ENCODE measurements around the gene DNAJB12.
A peak's percentile ranks its signal among the peaks of the same experiment; 100 is the strongest.
"Not testable (repeated sequence)": the region's sequence is repeated elsewhere in the genome, so short reads cannot be mapped to it uniquely, and the experiment has no call there.

DNAJB12 gene

GRCh38 chr10:72329290-72330068 lies 25.2 kb downstream of the DNAJB12 start:
- ATAC-seq: no peak
- Mint-ChIP-seq H3K9me3 (no peaks in the 10 kb centered on the region), H3K36me3 (peaks cover 7% of the 10 kb centered on the region), H3K27ac (peak overlapping the region; percentile 90), H3K4me1 (peaks cover 81% of the 10 kb centered on the region), H3K27me3 (no peaks in the 10 kb centered on the region), H3K4me3 (no peak overlapping the region)

GRCh38 chr10:72328829-72329204 lies 25.9 kb downstream of the DNAJB12 start:
- H3K4me1 Mint-ChIP-seq: peaks cover 81% of the 10 kb centered on the region

GRCh38 chr10:72328045-72328828 lies 26.5 kb downstream of the DNAJB12 start:
- no peak for ATAC-seq
- Mint-ChIP-seq H3K9me3 (no peaks in the 10 kb centered on the region), H3K4me1 (peaks cover 81% of the 10 kb centered on the region), H3K27me3 (no peaks in the 10 kb centered on the region), H3K36me3 (no peaks in the 10 kb centered on the region), H3K27ac (peak overlapping the region; percentile 90), H3K4me3 (peak overlapping the region; percentile 14)

More at GRCh38 chr10:72328829-72329204, 25.9 kb downstream of the DNAJB12 start:
- peak; percentile 40 for ATAC-seq
- H3K9me3 Mint-ChIP-seq: no peaks in the 10 kb centered on the region
- peak overlapping the region; percentile 90 for H3K27ac Mint-ChIP-seq
- H3K27me3 Mint-ChIP-seq: no peaks in the 10 kb centered on the region
- H3K4me3 Mint-ChIP-seq: peak overlapping the region; percentile 14
- H3K36me3 Mint-ChIP-seq: peaks cover under 1% of the 10 kb centered on the region

GRCh38 chr10:72326665-72327603 lies 27.8 kb downstream of the DNAJB12 start:
- not testable (repeated sequence) for H3K9me3 Mint-ChIP-seq, ATAC-seq, H3K36me3 Mint-ChIP-seq, H3K27me3 Mint-ChIP-seq
- H3K27ac Mint-ChIP-seq: peak overlapping the region; percentile 90
- peak overlapping the region; percentile 71 for H3K4me3 Mint-ChIP-seq
- peaks cover 81% of the 10 kb centered on the region for H3K4me1 Mint-ChIP-seq

GRCh38 chr10:72325243-72326175 lies 29.2 kb downstream of the DNAJB12 start:
- H3K9me3 Mint-ChIP-seq, H3K36me3 Mint-ChIP-seq, H3K4me3 Mint-ChIP-seq, ATAC-seq, H3K27me3 Mint-ChIP-seq: not testable (repeated sequence)
- H3K4me1 Mint-ChIP-seq: peaks cover 81% of the 10 kb centered on the region
- peak overlapping the region; percentile 96 for H3K27ac Mint-ChIP-seq

GRCh38 chr10:72323771-72324191 lies 30.9 kb downstream of the DNAJB12 start:
- no peak for ATAC-seq
- H3K27me3 Mint-ChIP-seq: no peaks in the 10 kb centered on the region
- H3K27ac Mint-ChIP-seq: peak overlapping the region; percentile 96
- no peaks in the 10 kb centered on the region for H3K36me3 Mint-ChIP-seq
- peaks cover 79% of the 10 kb centered on the region for H3K4me1 Mint-ChIP-seq
- no peaks in the 10 kb centered on the region for H3K9me3 Mint-ChIP-seq
- no peak overlapping the region for H3K4me3 Mint-ChIP-seq

GRCh38 chr10:72323108-72323749 lies 31.5 kb downstream of the DNAJB12 start:
- Mint-ChIP-seq H3K36me3 (no peaks in the 10 kb centered on the region), H3K27ac (peak overlapping the region; percentile 96), H3K4me1 (peaks cover 79% of the 10 kb centered on the region), H3K9me3 (no peaks in the 10 kb centered on the region), H3K4me3 (no peak overlapping the region), H3K27me3 (no peaks in the 10 kb centered on the region)
- ATAC-seq: no peak

- Mint-ChIP-seq H3K27ac (peak overlapping the region; percentile 96), H3K27me3 (no peaks in the 10 kb centered on the region), H3K36me3 (no peaks in the 10 kb centered on the region), H3K4me1 (peaks cover 75% of the 10 kb centered on the region), H3K9me3 (no peaks in the 10 kb centered on the region), H3K4me3 (no peak overlapping the region)
- no peak for ATAC-seq
These were observed 32.2 kb downstream of the DNAJB12 start for GRCh38 chr10:72322280-72323058.

GRCh38 chr10:72322030-72322279 lies 32.8 kb downstream of the DNAJB12 start:
- peaks cover 79% of the 10 kb centered on the region for H3K4me1 Mint-ChIP-seq
- H3K27ac Mint-ChIP-seq: peak overlapping the region; percentile 96
- no peaks in the 10 kb centered on the region for H3K36me3 Mint-ChIP-seq
- H3K9me3 Mint-ChIP-seq: no peaks in the 10 kb centered on the region
- no peak for ATAC-seq
- no peaks in the 10 kb centered on the region for H3K27me3 Mint-ChIP-seq
- H3K4me3 Mint-ChIP-seq: no peak overlapping the region

- no peaks in the 10 kb centered on the region for H3K9me3 Mint-ChIP-seq
- H3K27me3 Mint-ChIP-seq: no peaks in the 10 kb centered on the region
- no peaks in the 10 kb centered on the region for H3K36me3 Mint-ChIP-seq
- peak overlapping the region; percentile 96 for H3K27ac Mint-ChIP-seq
- H3K4me3 Mint-ChIP-seq: peak overlapping the region; percentile 70
- no peak for ATAC-seq
- H3K4me1 Mint-ChIP-seq: peaks cover 79% of the 10 kb centered on the region
These were observed 33.3 kb downstream of the DNAJB12 start for GRCh38 chr10:72321248-72322029.

GRCh38 chr10:72320676-72321247 lies 34.0 kb downstream of the DNAJB12 start:
- Mint-ChIP-seq H3K4me1 (peaks cover 84% of the 10 kb centered on the region), H3K27me3 (no peaks in the 10 kb centered on the region), H3K27ac (peak overlapping the region; percentile 96), H3K4me3 (peak overlapping the region; percentile 70), H3K36me3 (no peaks in the 10 kb centered on the region), H3K9me3 (no peaks in the 10 kb centered on the region)
- peak; percentile 89 for ATAC-seq

- peak overlapping the region; percentile 96 for H3K27ac Mint-ChIP-seq
- ATAC-seq: peak; percentile 82
- no peaks in the 10 kb centered on the region for H3K36me3 Mint-ChIP-seq
- peaks cover 84% of the 10 kb centered on the region for H3K4me1 Mint-ChIP-seq
- H3K4me3 Mint-ChIP-seq: peak overlapping the region; percentile 70
- no peaks in the 10 kb centered on the region for H3K27me3 Mint-ChIP-seq
- H3K9me3 Mint-ChIP-seq: no peaks in the 10 kb centered on the region
These were observed 35.1 kb downstream of the DNAJB12 start for GRCh38 chr10:72319416-72320254.

Measured in stimulated activated memory B cell treated with anti-CD40 and anti-IgM and Interleukin-4, amounts not matched to agents 10 μg/mL and 1 μg/mL and 100 μg/mL, for 72 hours (primary cell).